Measurements from ENCODE around the gene PLXNA1. TPM values are rescaled to one million over a fixed set of nuclear protein-coding genes. Genes with fewer than 3 reads are reported as not detected.
A peak's percentile ranks its signal among the peaks of the same experiment; 100 is the strongest.

Gene PLXNA1
- total RNA-seq, 3 donors from 2014 or later: 21.3 to 32.2 (median 25.9) TPM

- peaks cover 0 to 3% of the 10 kb centered on the region in 2 donors for H3K4me1 ChIP-seq
- no peaks in the 10 kb centered on the region for H3K36me3 ChIP-seq
- H3K9me3 ChIP-seq: no peaks in the 10 kb centered on the region
- no peaks in the 10 kb centered on the region for H3K27me3 ChIP-seq
- no peak overlapping the region for H3K4me3 ChIP-seq
- no peak for TF ChIP-seq POLR2AphosphoS5 (IDR thresholded peaks at IDR 0.05)
- no peak overlapping the region for H3K27ac ChIP-seq
- no peak for DNase-seq (ENCODE audit: low spot score in 2 of 2)
- intact Hi-C loops (cut with DNase I; ENCODE audit: low total_unique reads): no loop called here
Observed at GRCh38 chr3:126936853-126937425, 46.0 kb upstream of the PLXNA1 start.

DNA sequence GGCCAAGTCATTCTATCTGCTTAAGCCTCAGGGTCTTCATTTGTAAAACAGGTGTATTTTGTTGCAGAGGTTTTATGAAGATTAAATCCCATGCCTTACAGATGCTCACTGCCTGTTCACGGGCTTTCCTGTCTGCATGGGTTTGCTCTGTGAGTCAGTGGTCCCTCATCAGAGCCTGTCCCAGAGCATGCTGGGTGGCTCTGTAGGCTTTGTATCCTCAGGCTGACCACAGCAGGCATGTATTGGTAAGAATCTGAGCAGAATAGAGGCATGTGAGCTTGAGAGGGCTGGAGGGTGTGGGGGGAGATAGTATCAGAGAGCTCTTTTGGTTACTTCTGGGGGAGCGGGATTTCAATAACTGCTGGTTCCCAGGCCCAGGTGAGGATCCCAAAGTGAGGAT, 45.4 kb upstream of the PLXNA1 start:
- intact Hi-C loops (cut with DNase I; ENCODE audit: low total_unique reads): no loop called here
- no peaks in the 10 kb centered on the region for H3K9me3 ChIP-seq
- no peaks in the 10 kb centered on the region for H3K4me1 ChIP-seq
- DNase-seq (ENCODE audit: low spot score in 2 of 2): no peak
- H3K27me3 ChIP-seq: no peaks in the 10 kb centered on the region
- H3K4me3 ChIP-seq: no peak overlapping the region
- peak overlapping the region in 1 of 2 donors; percentile 7 for H3K27ac ChIP-seq
- no peak for TF ChIP-seq POLR2A (IDR thresholded peaks at IDR 0.05)
- TF ChIP-seq, protein P1, sequence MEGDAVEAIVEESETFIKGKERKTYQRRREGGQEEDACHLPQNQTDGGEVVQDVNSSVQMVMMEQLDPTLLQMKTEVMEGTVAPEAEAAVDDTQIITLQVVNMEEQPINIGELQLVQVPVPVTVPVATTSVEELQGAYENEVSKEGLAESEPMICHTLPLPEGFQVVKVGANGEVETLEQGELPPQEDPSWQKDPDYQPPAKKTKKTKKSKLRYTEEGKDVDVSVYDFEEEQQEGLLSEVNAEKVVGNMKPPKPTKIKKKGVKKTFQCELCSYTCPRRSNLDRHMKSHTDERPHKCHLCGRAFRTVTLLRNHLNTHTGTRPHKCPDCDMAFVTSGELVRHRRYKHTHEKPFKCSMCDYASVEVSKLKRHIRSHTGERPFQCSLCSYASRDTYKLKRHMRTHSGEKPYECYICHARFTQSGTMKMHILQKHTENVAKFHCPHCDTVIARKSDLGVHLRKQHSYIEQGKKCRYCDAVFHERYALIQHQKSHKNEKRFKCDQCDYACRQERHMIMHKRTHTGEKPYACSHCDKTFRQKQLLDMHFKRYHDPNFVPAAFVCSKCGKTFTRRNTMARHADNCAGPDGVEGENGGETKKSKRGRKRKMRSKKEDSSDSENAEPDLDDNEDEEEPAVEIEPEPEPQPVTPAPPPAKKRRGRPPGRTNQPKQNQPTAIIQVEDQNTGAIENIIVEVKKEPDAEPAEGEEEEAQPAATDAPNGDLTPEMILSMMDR (IDR thresholded peaks at IDR 0.05): no peak
- no peaks in the 10 kb centered on the region for H3K36me3 ChIP-seq

DNA sequence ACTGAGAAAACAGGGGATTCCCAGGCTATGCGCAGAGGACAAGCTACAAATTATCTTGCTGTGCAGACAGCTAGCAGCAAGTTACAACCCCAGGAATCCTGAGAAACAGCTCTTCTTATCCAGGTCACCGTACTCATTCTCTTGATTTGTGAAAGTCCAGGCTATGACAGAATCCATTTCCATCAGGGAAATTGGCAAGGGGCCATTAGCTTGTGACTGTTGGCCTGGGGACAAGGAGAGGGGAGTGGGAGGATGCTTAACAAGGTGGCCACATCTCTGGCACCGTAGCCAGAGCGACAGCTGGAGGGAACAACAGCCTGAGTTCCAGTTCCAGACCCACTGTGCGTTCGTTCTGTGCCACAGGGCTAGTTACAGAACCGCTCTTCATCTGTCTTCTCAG, 44.9 kb upstream of the PLXNA1 start:
- TF ChIP-seq POLR2AphosphoS5 (IDR thresholded peaks at IDR 0.05) (no peak), POLR2A (IDR thresholded peaks at IDR 0.05) (no peak)
- TF ChIP-seq, protein P1 (IDR thresholded peaks at IDR 0.05): no peak
- no peak for DNase-seq (ENCODE audit: low spot score in 2 of 2)
- intact Hi-C loops (cut with DNase I; ENCODE audit: low total_unique reads): no loop called here

GRCh38 chr3:126938520-126939337, 44.2 kb upstream of the PLXNA1 start:
- no peaks in the 10 kb centered on the region for H3K9me3 ChIP-seq
- no peak overlapping the region for H3K4me3 ChIP-seq
- H3K4me1 ChIP-seq: no peaks in the 10 kb centered on the region
- H3K27me3 ChIP-seq: no peaks in the 10 kb centered on the region
- DNase-seq (ENCODE audit: low spot score in 2 of 2): no peak
- intact Hi-C loops (cut with DNase I; ENCODE audit: low total_unique reads): no loop called here
- TF ChIP-seq, protein P1 (IDR thresholded peaks at IDR 0.05): no peak
- TF ChIP-seq POLR2A (IDR thresholded peaks at IDR 0.05) (no peak), POLR2AphosphoS5 (IDR thresholded peaks at IDR 0.05) (no peak)
- H3K27ac ChIP-seq: no peak overlapping the region
- no peaks in the 10 kb centered on the region for H3K36me3 ChIP-seq

More for the DNA sequence above, 44.9 kb upstream of the PLXNA1 start:
- H3K4me3 ChIP-seq: no peak overlapping the region
- H3K9me3 ChIP-seq: no peaks in the 10 kb centered on the region
- H3K27ac ChIP-seq: no peak overlapping the region
- no peaks in the 10 kb centered on the region for H3K4me1 ChIP-seq
- H3K36me3 ChIP-seq: no peaks in the 10 kb centered on the region
- H3K27me3 ChIP-seq: no peaks in the 10 kb centered on the region

DNA sequence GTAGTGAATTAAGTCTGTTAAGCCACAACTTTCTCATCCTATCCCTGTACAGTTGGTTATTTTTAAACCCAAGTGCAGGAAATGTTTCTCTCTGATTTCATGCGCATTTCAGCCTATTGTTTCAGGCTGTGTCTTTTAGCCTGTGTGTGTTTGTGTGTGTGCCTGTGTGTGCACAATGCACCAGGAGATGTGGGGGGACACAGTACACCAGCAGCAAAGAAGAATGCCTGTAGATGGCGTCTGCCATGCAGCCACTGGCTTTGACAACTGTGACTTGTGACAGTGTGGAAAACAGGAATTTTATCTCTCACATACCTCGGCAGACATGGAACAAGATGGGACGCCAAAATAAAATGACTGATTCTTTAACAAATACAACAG, 43.6 kb upstream of the PLXNA1 start:
- Histone ChIP-seq H3K4me3 (no peak overlapping the region), H3K27ac (no peak overlapping the region), H3K9me3 (no peaks in the 10 kb centered on the region), H3K36me3 (no peaks in the 10 kb centered on the region), H3K27me3 (no peaks in the 10 kb centered on the region), H3K4me1 (no peaks in the 10 kb centered on the region)
- no peak for DNase-seq (ENCODE audit: low spot score in 2 of 2)
- TF ChIP-seq, protein P1 (IDR thresholded peaks at IDR 0.05): no peak
- TF ChIP-seq POLR2A (IDR thresholded peaks at IDR 0.05) (no peak), POLR2AphosphoS5 (IDR thresholded peaks at IDR 0.05) (no peak)
- intact Hi-C loops (cut with DNase I; ENCODE audit: low total_unique reads): no loop called here
